ENCODE data around the gene ZNF750.

The ZNF750 gene

DNA sequence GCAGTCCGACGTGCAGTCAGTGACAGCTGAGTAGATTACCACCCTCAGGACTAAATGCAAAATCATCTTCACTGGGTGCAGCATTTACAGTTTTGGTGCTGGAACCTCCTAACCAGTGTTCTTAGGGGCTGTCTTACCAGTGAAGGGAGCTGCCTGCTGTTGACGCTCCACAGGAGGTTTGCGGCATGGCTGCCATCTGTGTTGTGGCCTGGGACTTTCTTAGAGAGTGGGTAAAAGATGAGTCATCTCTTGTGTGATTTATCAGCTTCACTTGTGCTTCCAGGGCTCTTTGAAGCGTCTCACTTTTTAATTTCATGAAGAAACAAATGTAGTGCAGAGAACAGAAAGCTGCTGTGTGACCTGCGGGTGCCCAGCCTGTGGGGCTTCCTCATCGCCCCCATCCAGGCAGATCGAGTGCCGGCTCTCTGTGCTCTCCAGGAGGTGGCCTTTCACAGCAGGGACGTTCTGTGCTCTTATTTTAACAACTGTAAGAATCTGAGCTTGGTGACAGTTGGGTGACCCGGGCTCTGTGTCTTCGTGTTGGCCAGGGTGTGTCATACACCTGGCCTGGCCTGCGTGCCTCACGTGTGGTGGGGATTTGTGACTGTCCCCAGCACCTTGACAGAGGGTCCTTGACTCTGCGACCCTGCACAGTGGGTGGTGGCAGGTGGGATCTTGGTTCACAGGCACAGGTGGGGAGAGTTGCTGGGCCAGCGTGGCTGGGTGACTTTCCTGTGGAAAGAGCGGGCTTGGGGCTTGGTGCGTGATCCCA is 24.3 kb upstream of the ZNF750 start (continued):
- TF ChIP-seq TCF4 (CRISPR knock-in tag; IDR thresholded peaks at IDR 0.05; ENCODE audit: borderline replicate concordance) = peak; percentile 75
- TF ChIP-seq BACH2 (CRISPR knock-in tag; IDR thresholded peaks at IDR 0.05; ENCODE audit: borderline replicate concordance) = 0 out of 2 replicates have a peak, but pooled peaks have one; percentile 18
- TF ChIP-seq ZNF8 (CRISPR knock-in tag; IDR thresholded peaks at IDR 0.05) = no peak

DNA sequence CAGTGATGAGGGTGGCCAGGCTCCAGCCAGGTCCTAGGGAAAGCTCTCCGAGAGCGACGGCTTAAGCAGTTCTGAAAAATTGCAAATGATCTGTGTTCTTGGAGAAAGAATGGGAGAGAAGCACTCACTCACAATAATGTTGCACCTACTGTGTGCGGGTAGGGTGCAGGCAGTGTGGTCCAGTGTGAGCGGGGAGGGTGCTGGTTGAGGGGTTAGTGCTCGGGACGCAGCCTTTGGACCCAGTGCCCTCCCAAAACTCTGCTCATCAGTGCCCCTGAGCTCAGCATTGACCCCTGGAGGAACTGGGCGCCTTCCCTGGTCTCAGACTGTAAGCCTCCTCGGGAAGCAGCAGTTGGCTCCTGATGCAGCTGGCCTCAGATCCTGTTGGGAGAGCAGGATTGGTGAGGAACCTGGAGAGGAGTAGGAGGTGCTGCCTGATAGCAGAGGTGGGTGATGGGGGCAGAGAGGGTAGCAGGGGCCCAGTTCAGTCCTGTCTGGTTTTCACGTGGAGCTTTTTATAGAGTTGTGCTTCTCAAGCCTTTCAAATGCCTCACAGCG is 23.6 kb upstream of the ZNF750 start:
- no peak for TF ChIP-seq TOX (CRISPR knock-in tag; IDR thresholded peaks at IDR 0.05; ENCODE audit: borderline replicate concordance)
- no peak for TF ChIP-seq OSR1 (CRISPR knock-in tag; IDR thresholded peaks at IDR 0.05)
- TF ChIP-seq, protein P1, sequence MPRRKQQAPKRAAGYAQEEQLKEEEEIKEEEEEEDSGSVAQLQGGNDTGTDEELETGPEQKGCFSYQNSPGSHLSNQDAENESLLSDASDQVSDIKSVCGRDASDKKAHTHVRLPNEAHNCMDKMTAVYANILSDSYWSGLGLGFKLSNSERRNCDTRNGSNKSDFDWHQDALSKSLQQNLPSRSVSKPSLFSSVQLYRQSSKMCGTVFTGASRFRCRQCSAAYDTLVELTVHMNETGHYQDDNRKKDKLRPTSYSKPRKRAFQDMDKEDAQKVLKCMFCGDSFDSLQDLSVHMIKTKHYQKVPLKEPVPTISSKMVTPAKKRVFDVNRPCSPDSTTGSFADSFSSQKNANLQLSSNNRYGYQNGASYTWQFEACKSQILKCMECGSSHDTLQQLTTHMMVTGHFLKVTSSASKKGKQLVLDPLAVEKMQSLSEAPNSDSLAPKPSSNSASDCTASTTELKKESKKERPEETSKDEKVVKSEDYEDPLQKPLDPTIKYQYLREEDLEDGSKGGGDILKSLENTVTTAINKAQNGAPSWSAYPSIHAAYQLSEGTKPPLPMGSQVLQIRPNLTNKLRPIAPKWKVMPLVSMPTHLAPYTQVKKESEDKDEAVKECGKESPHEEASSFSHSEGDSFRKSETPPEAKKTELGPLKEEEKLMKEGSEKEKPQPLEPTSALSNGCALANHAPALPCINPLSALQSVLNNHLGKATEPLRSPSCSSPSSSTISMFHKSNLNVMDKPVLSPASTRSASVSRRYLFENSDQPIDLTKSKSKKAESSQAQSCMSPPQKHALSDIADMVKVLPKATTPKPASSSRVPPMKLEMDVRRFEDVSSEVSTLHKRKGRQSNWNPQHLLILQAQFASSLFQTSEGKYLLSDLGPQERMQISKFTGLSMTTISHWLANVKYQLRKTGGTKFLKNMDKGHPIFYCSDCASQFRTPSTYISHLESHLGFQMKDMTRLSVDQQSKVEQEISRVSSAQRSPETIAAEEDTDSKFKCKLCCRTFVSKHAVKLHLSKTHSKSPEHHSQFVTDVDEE (CRISPR knock-in tag; IDR thresholded peaks at IDR 0.05) = no peak
- no peak for TF ChIP-seq SNAI2 (CRISPR knock-in tag; IDR thresholded peaks at IDR 0.05)
- no peak for TF ChIP-seq ZNF565 (CRISPR knock-in tag; conservative IDR thresholded peaks at IDR 0.05; ENCODE audit: low read depth)
- no peak for TF ChIP-seq ZFP3 (CRISPR knock-in tag; IDR thresholded peaks at IDR 0.05)
- TF ChIP-seq RARB (CRISPR knock-in tag; IDR thresholded peaks at IDR 0.05) = no peak
- TF ChIP-seq ESRRG (CRISPR knock-in tag; IDR thresholded peaks at IDR 0.05) = no peak
- no peak for TF ChIP-seq ZFP30 (CRISPR knock-in tag; IDR thresholded peaks at IDR 0.05)
- TF ChIP-seq GLIS3 (CRISPR knock-in tag; IDR thresholded peaks at IDR 0.05) = no peak
- peak; percentile 12 for ATAC-seq

DNA sequence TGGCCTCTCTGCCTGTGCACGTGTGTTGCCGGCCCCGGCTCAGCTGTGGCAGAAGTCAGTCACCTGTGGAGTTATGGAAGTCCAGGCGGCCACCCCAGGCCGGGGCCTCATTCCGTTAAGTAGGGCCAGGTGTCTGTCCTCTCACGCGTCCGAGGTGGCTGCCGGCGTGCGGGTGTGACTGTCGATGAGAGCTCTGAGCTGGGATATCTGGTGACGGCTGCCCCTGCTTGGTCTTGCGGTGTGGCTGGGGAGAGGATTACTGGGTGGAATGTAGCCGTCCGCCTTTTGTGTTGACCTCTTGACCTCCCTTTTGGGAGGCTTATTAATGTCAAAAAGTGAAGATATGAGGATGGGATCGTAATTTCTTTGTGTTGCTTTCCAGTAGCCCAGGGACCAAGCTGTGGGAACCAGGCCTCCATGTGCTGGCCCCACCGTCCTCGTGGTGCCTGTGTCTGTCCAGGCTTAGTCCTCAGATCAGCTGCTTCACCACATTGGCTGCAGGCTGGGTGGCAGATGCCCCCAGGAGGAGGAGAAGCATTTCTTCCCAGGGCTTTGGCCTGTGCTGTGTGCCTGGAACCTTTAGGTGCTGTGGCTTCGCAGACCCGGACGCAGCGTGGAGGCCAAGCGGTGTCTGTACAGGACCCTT is 23.0 kb upstream of the ZNF750 start:
- ATAC-seq = no peak
- TF ChIP-seq PPARA (CRISPR knock-in tag; IDR thresholded peaks at IDR 0.05; ENCODE audit: borderline replicate concordance) (no peak), TCF4 (CRISPR knock-in tag; IDR thresholded peaks at IDR 0.05; ENCODE audit: borderline replicate concordance) (no peak), BACH2 (CRISPR knock-in tag; IDR thresholded peaks at IDR 0.05; ENCODE audit: borderline replicate concordance) (no peak), GLIS3 (CRISPR knock-in tag; IDR thresholded peaks at IDR 0.05) (no peak), OSR1 (CRISPR knock-in tag; IDR thresholded peaks at IDR 0.05) (no peak), CSDC2 (CRISPR knock-in tag; IDR thresholded peaks at IDR 0.05) (no peak), ZFP3 (CRISPR knock-in tag; IDR thresholded peaks at IDR 0.05) (no peak), ZC3H10 (CRISPR knock-in tag; IDR thresholded peaks at IDR 0.05) (no peak), ZNF70 (CRISPR knock-in tag; IDR thresholded peaks at IDR 0.05) (no peak), ISL1 (CRISPR knock-in tag; IDR thresholded peaks at IDR 0.05) (no peak)
- TF ChIP-seq, protein P1 (CRISPR knock-in tag; IDR thresholded peaks at IDR 0.05) = no peak
- TF ChIP-seq, protein P2, sequence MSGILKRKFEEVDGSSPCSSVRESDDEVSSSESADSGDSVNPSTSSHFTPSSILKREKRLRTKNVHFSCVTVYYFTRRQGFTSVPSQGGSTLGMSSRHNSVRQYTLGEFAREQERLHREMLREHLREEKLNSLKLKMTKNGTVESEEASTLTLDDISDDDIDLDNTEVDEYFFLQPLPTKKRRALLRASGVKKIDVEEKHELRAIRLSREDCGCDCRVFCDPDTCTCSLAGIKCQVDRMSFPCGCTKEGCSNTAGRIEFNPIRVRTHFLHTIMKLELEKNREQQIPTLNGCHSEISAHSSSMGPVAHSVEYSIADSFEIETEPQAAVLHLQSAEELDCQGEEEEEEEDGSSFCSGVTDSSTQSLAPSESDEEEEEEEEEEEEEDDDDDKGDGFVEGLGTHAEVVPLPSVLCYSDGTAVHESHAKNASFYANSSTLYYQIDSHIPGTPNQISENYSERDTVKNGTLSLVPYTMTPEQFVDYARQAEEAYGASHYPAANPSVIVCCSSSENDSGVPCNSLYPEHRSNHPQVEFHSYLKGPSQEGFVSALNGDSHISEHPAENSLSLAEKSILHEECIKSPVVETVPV (CRISPR knock-in tag; IDR thresholded peaks at IDR 0.05) = no peak

DNA sequence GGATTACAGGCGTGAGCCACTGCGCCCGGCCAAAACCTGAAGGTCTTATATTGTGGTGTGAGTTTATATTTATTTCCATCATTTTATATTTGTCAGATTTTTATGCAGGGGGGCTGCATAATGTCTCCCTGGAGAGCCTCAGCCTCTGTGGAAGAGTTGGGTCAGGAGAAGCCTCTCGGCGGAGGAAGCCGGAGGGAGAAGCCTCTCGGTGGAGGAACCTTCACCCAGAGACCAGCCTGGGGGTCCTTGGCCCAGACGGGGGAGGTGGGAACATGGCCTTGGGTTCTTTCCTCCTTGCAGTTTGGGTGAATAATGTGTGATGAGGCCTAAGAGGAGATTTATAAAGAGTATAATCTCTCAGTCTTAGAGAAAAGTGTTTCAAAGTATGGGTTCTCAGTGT is 22.4 kb upstream of the ZNF750 start:
- ATAC-seq = no peak
- TF ChIP-seq ISL1 (CRISPR knock-in tag; IDR thresholded peaks at IDR 0.05) (no peak), ZFP3 (CRISPR knock-in tag; IDR thresholded peaks at IDR 0.05) (no peak)
